Stomach (tissue), 9 donors: ENCODE results near the gene XCL1. TPM values are rescaled to one million over a fixed set of nuclear protein-coding genes. Genes with fewer than 3 reads are reported as not detected.

Experiments used
- DNase-seq, 2 donors: peaks; one replicate each; pipeline versions ENCODE4 v3.0.0 to v3.0.0-alpha.2; 2013 to 2019
- H3K27ac ChIP-seq, 5 donors: fragments of 200-600 bp in 4 of 5; sonication (generic) in 4 of 5; one replicate each; pipeline ENCODE4 v1.5.1; 2013 to 2019; ENCODE audit warnings: mild to moderate bottlenecking in 1 of 5, moderate library complexity in 1 of 5
- H3K27me3 ChIP-seq, 3 donors: fragments of 200-600 bp; sonication (generic); one replicate each; pipeline ENCODE4 v1.5.1; 2017 to 2019; ENCODE audit warnings: mixed run types in 1 of 3
- H3K36me3 ChIP-seq, 4 donors: fragments of 200-600 bp; sonication (generic); 1 replicate in 3 of 4; 2 replicates in 1 of 4; pipeline ENCODE4 v1.5.1; 2016 to 2019
- H3K4me1 ChIP-seq, 4 donors: fragments of 200-600 bp; sonication (generic); one replicate each; pipeline ENCODE4 v1.5.1; 2016 to 2019
- H3K4me3 ChIP-seq, 4 donors: fragments of 200-600 bp; sonication (generic) in 3 of 4; one replicate each; pipeline ENCODE4 v1.5.1; 2016 to 2019; ENCODE audit warnings: mild to moderate bottlenecking in 1 of 4
- H3K9me3 ChIP-seq, 4 donors: fragments of 200-600 bp; sonication (generic); one replicate each; pipeline ENCODE4 v1.5.1; 2016 to 2019
- EP300 ChIP-seq: sonication (generic); formaldehyde crosslinking; IDR thresholded peaks from one replicate; pipeline ENCODE4 v1.6.1; 2017; ENCODE audit warnings: antibody characterized with exemption
- POLR2A ChIP-seq, 4 donors: fragments of 450-650 bp; IDR thresholded peaks; one replicate each; pipeline ENCODE4 v1.6.1; 2016; ENCODE audit warnings: antibody characterized with exemption in 4 of 4, control low read depth in 2 of 4, mild to moderate bottlenecking in 1 of 4, moderate library complexity in 1 of 4
- POLR2AphosphoS5 ChIP-seq, 3 donors: sonication (generic); formaldehyde crosslinking; IDR thresholded peaks; one replicate each; pipeline ENCODE4 v1.6.1; 2016; ENCODE audit warnings: antibody characterized with exemption in 3 of 3
- WGBS, 5 donors: extraction: QIAGEN DNeasy Blood & Tissue Kit in 3 of 5; methylation state at CpG; one replicate each; pipeline versions ENCODE4 v1.1.5 to v1.1.7; 2013 to 2018; 5-methylcytosine and 5-hydroxymethylcytosine counted together
- intact Hi-C: fragments of 100-400 bp; cut with DNase I; formaldehyde crosslinking; loops from one replicate; pipeline ENCODE4 v1.15.1; 2023; ENCODE audit warnings: low total_unique reads
- polyA plus RNA-seq, 3 donors: library from polyadenylated mRNA; stranded (reverse); fragments of 200-250 nt; gene quantifications; one replicate each; pipeline ENCODE4 v1.2.3, GENCODE V29; 2013
- total RNA-seq, 5 donors: library from RNA; depleted of rRNA; stranded (reverse); fragments of >200 nt; gene quantifications; one replicate each; pipeline versions ENCODE4 v1.1.0 to v1.2.3, GENCODE V29; 2014 to 2016
- TF ChIP-seq, protein P1 (sequence below), 7 experiments: fragments of 450-650 bp in 4 of 7; fragments of 200-600 bp in 3 of 7; sonication (generic) in 3 of 7; IDR thresholded peaks; one replicate each; pipeline ENCODE4 v1.5.1; 2016 to 2019; ENCODE audit warnings: antibody characterized with exemption in 7 of 7, control low read depth in 2 of 7, mild to moderate bottlenecking in 1 of 7
- donor health status: healthy with polysubstance abuse.
- donor health status: Bipolar disorder and iron deficiency.
- donor health status: healthy.

Gene XCL1
- total and polyA plus RNA-seq, 8 donors, result 0.23 TPM; not detected in 7

GRCh38 chr1:168581817-168582572 lies 5.6 kb downstream of the XCL1 start:
- H3K27me3 ChIP-seq, result no peaks in the 10 kb centered on the region
- H3K4me3 ChIP-seq, result no peak overlapping the region
- no peaks in the 10 kb centered on the region for H3K9me3 ChIP-seq
- H3K36me3 ChIP-seq, result no peaks in the 10 kb centered on the region
- no peak for TF ChIP-seq POLR2AphosphoS5 (IDR thresholded peaks at IDR 0.05)
- TF ChIP-seq EP300, result no peak
- TF ChIP-seq, protein P1, sequence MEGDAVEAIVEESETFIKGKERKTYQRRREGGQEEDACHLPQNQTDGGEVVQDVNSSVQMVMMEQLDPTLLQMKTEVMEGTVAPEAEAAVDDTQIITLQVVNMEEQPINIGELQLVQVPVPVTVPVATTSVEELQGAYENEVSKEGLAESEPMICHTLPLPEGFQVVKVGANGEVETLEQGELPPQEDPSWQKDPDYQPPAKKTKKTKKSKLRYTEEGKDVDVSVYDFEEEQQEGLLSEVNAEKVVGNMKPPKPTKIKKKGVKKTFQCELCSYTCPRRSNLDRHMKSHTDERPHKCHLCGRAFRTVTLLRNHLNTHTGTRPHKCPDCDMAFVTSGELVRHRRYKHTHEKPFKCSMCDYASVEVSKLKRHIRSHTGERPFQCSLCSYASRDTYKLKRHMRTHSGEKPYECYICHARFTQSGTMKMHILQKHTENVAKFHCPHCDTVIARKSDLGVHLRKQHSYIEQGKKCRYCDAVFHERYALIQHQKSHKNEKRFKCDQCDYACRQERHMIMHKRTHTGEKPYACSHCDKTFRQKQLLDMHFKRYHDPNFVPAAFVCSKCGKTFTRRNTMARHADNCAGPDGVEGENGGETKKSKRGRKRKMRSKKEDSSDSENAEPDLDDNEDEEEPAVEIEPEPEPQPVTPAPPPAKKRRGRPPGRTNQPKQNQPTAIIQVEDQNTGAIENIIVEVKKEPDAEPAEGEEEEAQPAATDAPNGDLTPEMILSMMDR (IDR thresholded peaks at IDR 0.05), result no peak
- no peak for TF ChIP-seq POLR2A (IDR thresholded peaks at IDR 0.05)
- H3K27ac ChIP-seq, result no peak overlapping the region
- intact Hi-C loops, result no loop called here
- H3K4me1 ChIP-seq, result no peaks in the 10 kb centered on the region
- 73 to 88% (median 84%) methylated on average over 4 of the region's 4 CpGs for WGBS, 5 donors
- DNase-seq, result no peak

DNA sequence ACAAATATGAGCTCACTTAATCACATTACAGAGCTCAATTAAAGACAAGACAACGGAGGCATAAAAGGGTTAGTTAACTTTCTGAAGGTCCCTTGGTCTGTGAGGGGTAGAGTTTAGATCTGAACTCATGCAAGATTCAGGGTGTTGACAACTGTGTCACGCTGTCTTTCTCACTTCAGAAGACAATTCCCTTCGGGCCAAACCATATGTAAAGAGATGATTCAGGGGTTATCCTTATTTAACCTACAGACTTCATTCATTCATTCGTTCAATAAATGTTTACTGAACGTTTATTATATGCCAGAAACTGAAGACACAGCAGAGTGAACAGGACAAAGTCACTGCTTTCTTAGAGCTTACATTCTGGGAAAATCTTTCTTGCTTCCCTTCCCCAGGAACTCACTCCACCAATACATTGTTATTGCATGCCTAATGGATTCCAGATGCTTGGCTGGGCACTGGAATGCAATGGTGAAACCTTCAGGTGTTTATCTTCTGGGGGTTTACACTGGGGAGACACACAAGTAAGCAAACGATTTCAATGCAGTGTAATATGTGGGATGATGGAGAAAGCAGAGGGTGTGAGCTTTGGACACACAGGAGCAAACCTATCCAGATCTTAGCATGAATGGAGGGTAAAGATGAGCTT lies 6.4 kb downstream of the XCL1 start:
- DNase-seq, result no peak
- Histone ChIP-seq H3K9me3 (no peaks in the 10 kb centered on the region), H3K36me3 (no peaks in the 10 kb centered on the region), H3K4me3 (no peak overlapping the region), H3K27me3 (no peaks in the 10 kb centered on the region), H3K27ac (no peak overlapping the region), H3K4me1 (no peaks in the 10 kb centered on the region)
- TF ChIP-seq EP300 (no peak), POLR2AphosphoS5 (IDR thresholded peaks at IDR 0.05) (no peak), POLR2A (IDR thresholded peaks at IDR 0.05) (no peak)
- TF ChIP-seq, protein P1 (IDR thresholded peaks at IDR 0.05), result no peak
- intact Hi-C loops, result no loop called here
- WGBS, 5 donors, result 53 to 69% (median 65%) methylated on average over 6 of the region's 6 CpGs

DNA sequence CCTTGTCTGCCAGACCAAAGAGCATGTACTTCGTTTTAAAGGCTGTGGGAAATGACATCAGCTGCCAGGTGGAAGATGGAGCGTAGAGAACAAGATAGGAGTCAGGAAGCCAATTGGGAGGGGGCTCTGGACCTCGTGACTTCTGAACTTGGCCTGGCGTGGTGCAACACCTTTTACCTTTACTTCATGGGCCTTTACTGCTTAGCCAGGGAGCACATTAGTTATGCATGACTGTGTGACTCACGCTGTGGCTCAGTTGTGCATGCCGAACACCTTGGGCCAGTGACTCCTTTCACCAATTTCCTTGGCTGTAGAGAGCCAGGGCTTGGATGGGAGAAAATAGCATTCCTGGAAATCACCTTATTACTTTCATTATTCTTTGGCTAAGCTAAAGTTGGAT lies 7.2 kb downstream of the XCL1 start:
- H3K9me3 ChIP-seq, result no peaks in the 10 kb centered on the region
- no peak overlapping the region for H3K4me3 ChIP-seq
- H3K4me1 ChIP-seq, result no peaks in the 10 kb centered on the region
- H3K27me3 ChIP-seq, result no peaks in the 10 kb centered on the region
- TF ChIP-seq, protein P1 (IDR thresholded peaks at IDR 0.05), result no peak
- TF ChIP-seq POLR2A (IDR thresholded peaks at IDR 0.05) (no peak), EP300 (no peak), POLR2AphosphoS5 (IDR thresholded peaks at IDR 0.05) (no peak)
- DNase-seq, result no peak
- whole genome bisulfite sequencing, 5 donors, result 77 to 95% (median 89%) methylated on average over 6 of the region's 6 CpGs
- H3K36me3 ChIP-seq, result no peaks in the 10 kb centered on the region
- intact Hi-C loops, result no loop called here
- H3K27ac ChIP-seq, result no peak overlapping the region

DNA sequence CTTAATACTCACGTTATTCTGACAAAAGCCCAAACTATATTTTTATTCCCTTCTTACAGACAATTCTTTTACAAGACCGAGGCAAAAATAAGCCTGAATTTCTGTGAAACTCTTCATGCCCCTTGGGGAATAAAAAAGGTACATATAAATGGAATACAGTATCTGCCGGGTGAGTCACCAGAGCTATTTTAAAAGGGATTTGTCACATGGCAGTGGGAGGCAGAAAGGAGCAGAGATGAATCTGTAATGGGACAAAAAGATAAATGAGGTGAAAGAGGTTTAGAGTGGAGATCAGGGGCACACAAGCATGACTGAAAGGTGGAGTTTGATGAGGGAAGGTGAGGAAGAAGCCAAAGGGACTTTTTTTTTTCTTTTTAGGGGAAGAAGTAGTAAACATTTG lies 8.8 kb downstream of the XCL1 start:
- Histone ChIP-seq H3K36me3 (no peaks in the 10 kb centered on the region), H3K4me3 (no peak overlapping the region), H3K27ac (peak overlapping the region in 1 of 5 donors; percentile 9), H3K27me3 (no peaks in the 10 kb centered on the region), H3K4me1 (no peaks in the 10 kb centered on the region), H3K9me3 (no peaks in the 10 kb centered on the region)
- TF ChIP-seq, protein P1 (IDR thresholded peaks at IDR 0.05), result no peak
- TF ChIP-seq POLR2A (IDR thresholded peaks at IDR 0.05) (no peak), EP300 (no peak), POLR2AphosphoS5 (IDR thresholded peaks at IDR 0.05) (no peak)
- DNase-seq, result no peak
- 63 to 90% (median 86%) methylated on average over 3 of the region's 3 CpGs for WGBS, 5 donors
- intact Hi-C loops, result no loop called here
